SK-N-SH (cell line): Measurements from ENCODE around the gene DENND1A. TPM values are rescaled to one million over a fixed set of nuclear protein-coding genes. Genes with fewer than 3 reads are reported as not detected.

Experiments
- CTCF ChIA-PET: fragments of 300-600, 350-600 bp; formaldehyde crosslinking; extraction: SDS; loops from one replicate; lab custom pipeline; 2021; lab: Yijun Ruan, JAX
- POLR2A ChIA-PET: fragments of 350-600 bp; sonication (Branson Sonifier 250); formaldehyde crosslinking; extraction: SDS; loops from one replicate; lab custom pipeline; 2020; ENCODE audit warnings: antibody characterized with exemption, inconsistent platforms; lab: Yijun Ruan, JAX
- DNase-seq: peaks from one replicate; pipeline ENCODE4 v3.0.0; 2012
- H2AFZ ChIP-seq: fragments of 200-600 bp; sonication (generic); 2 replicates; pipeline ENCODE4 v1.8.1; 2016; ENCODE audit warnings: antibody characterized with exemption, mild to moderate bottlenecking, low read depth
- H3F3A ChIP-seq: fragments of 200-600 bp; sonication (generic); replicated peaks from 2 replicates; pipeline ENCODE3; 2016; ENCODE audit warnings: antibody characterized with exemption, mild to moderate bottlenecking; ENCODE audit not compliant: insufficient read depth
- H3K27ac ChIP-seq, 2 experiments: fragments of 200-500 bp in 1 of 2; fragments of 200-600 bp in 1 of 2; sonication (Bioruptor generic) in 1 of 2; sonication (generic), shearing (Covaris generic) in 1 of 2; 2 replicates each; pipeline versions ENCODE4 v1.5.1 to v1.6.1; 2014 to 2016; ENCODE audit warnings: low read depth in 2 of 2, inconsistent platforms in 1 of 2, low read length in 1 of 2, mild to moderate bottlenecking in 1 of 2, mixed read lengths in 1 of 2
- H3K27me3 ChIP-seq: fragments of 200-600 bp; sonication (generic), shearing (Covaris generic); 2 replicates; pipeline ENCODE4 v1.6.1; 2016; ENCODE audit warnings: mixed run types; ENCODE audit not compliant: insufficient read depth
- H3K36me3 ChIP-seq, 2 experiments: fragments of 200-500 bp in 1 of 2; fragments of 200-600 bp in 1 of 2; sonication (Bioruptor generic) in 1 of 2; sonication (generic) in 1 of 2; replicated peaks in 1 of 2; 2 replicates each; pipeline versions ENCODE3 to v1.5.1; 2014 to 2016; ENCODE audit warnings: low read length in 1 of 2, mild to moderate bottlenecking in 1 of 2; ENCODE audit not compliant: insufficient read depth in 2 of 2, control insufficient read depth in 1 of 2
- H3K4me1 ChIP-seq, 2 experiments: fragments of 200-500 bp in 1 of 2; fragments of 200-600 bp in 1 of 2; sonication (Bioruptor generic) in 1 of 2; sonication (generic), shearing (Covaris generic) in 1 of 2; 2 replicates each; pipeline versions ENCODE4 v1.5.1 to v1.6.1; 2014 to 2016; ENCODE audit warnings: low read depth in 1 of 2, low read length in 1 of 2, mixed run types in 1 of 2; ENCODE audit not compliant: insufficient read depth in 2 of 2, control insufficient read depth in 1 of 2
- H3K4me2 ChIP-seq: fragments of 200-600 bp; sonication (generic), shearing (Covaris generic); 2 replicates; pipeline ENCODE4 v1.6.1; 2017; ENCODE audit warnings: mixed run types
- H3K4me3 ChIP-seq, 2 experiments: fragments of 200-500 bp in 1 of 2; fragments of 200-600 bp in 1 of 2; sonication (Bioruptor generic) in 1 of 2; sonication (generic), shearing (Covaris generic) in 1 of 2; 2 replicates each; pipeline versions ENCODE4 v1.5.1 to v1.8.1; 2014 to 2016; ENCODE audit warnings: low read depth in 2 of 2, inconsistent platforms in 1 of 2, low read length in 1 of 2, mild to moderate bottlenecking in 1 of 2, mixed read lengths in 1 of 2, moderate library complexity in 1 of 2
- H3K79me2 ChIP-seq: fragments of 200-600 bp; sonication (generic); 2 replicates; pipeline ENCODE4 v1.8.1; 2017; ENCODE audit warnings: mild to moderate bottlenecking; ENCODE audit not compliant: insufficient read depth
- H3K9ac ChIP-seq: fragments of 200-600 bp; sonication (generic); 2 replicates; pipeline ENCODE4 v1.6.1; 2017; ENCODE audit warnings: mixed run types
- H3K9me2 ChIP-seq: fragments of 200-600 bp; sonication (generic); 2 replicates; pipeline ENCODE4 v1.6.1; 2017; ENCODE audit warnings: mixed run types
- H3K9me3 ChIP-seq: fragments of 200-600 bp; sonication (generic); 2 replicates; pipeline ENCODE4 v1.6.1; 2017; ENCODE audit warnings: mixed run types, mild to moderate bottlenecking, moderate library complexity
- H4K20me1 ChIP-seq: fragments of 200-600 bp; sonication (generic); 2 replicates; pipeline ENCODE4 v1.6.1; 2017; ENCODE audit warnings: mild to moderate bottlenecking, mixed run types; ENCODE audit not compliant: insufficient read depth
- CHD2 ChIP-seq: fragments of 150-350 bp; IDR thresholded peaks from 2 replicates; pipeline ENCODE4 v1.6.1; 2018; ENCODE audit warnings: low read length; ENCODE audit not compliant: partially characterized antibody
- EZH2phosphoT487 ChIP-seq: fragments of 200-600 bp; sonication (generic); IDR thresholded peaks from 2 replicates; pipeline ENCODE4 v1.6.1; 2017; ENCODE audit warnings: low read depth, mixed run types, mild to moderate bottlenecking, antibody characterized with exemption, moderate library complexity, borderline replicate concordance
- FOXJ3 ChIP-seq: sonication (generic); formaldehyde crosslinking; IDR thresholded peaks from 2 replicates; pipeline ENCODE4 v1.5.1; 2020; ENCODE audit warnings: mild to moderate bottlenecking, missing genetic modification reagents
- GABPA ChIP-seq: IDR thresholded peaks from 2 replicates; pipeline ENCODE4 v1.4.0; 2012; ENCODE audit warnings: low read depth, mild to moderate bottlenecking
- JUND ChIP-seq: IDR thresholded peaks from 2 replicates; pipeline ENCODE4 v1.4.0; 2012
- MXI1 ChIP-seq: IDR thresholded peaks from 2 replicates; pipeline ENCODE4 v1.6.1; 2012; ENCODE audit warnings: mild to moderate bottlenecking, low read depth, low read length, improper control_type of control experiment
- NFIC ChIP-seq: IDR thresholded peaks from 2 replicates; pipeline ENCODE4 v1.4.0; 2012; ENCODE audit warnings: borderline replicate concordance
- NRF1 ChIP-seq: IDR thresholded peaks from 2 replicates; pipeline ENCODE4 v1.6.1; 2012; ENCODE audit warnings: low read depth, mild to moderate bottlenecking, low read length
- PBX3 ChIP-seq: IDR thresholded peaks from 2 replicates; pipeline ENCODE4; 2012
- POLR2AphosphoS5 ChIP-seq: IDR thresholded peaks from 2 replicates; pipeline ENCODE4 v1.6.1; 2012; ENCODE audit warnings: low read depth, low read length
- RAD21 ChIP-seq: IDR thresholded peaks from 2 replicates; pipeline ENCODE4 v1.6.1; 2012; ENCODE audit warnings: mild to moderate bottlenecking, low read length
- RCOR1 ChIP-seq: fragments of 150-350 bp; IDR thresholded peaks from 2 replicates; pipeline ENCODE4 v1.6.1; 2017; ENCODE audit warnings: antibody characterized with exemption, low read length
- REST ChIP-seq: IDR thresholded peaks from 2 replicates; pipeline ENCODE4 v1.6.1; 2012; ENCODE audit warnings: mild to moderate bottlenecking, low read depth, low read length, moderate library complexity
- TCF12 ChIP-seq: IDR thresholded peaks from 2 replicates; pipeline ENCODE4 v1.4.0; 2012
- TEAD4 ChIP-seq: IDR thresholded peaks from 2 replicates; pipeline ENCODE4 v1.4.0; 2012; ENCODE audit warnings: mild to moderate bottlenecking, borderline replicate concordance; ENCODE audit not compliant: insufficient read depth
- USF1 ChIP-seq: IDR thresholded peaks from 2 replicates; pipeline ENCODE4 v1.4.0; 2012; ENCODE audit warnings: low read depth, borderline replicate concordance
- USF2 ChIP-seq: fragments of 150-350 bp; IDR thresholded peaks from 2 replicates; pipeline ENCODE4 v1.6.1; 2017; ENCODE audit warnings: antibody characterized with exemption, low read length, low read depth, borderline replicate concordance
- WGBS: methylation state at CpG from one replicate; pipeline ENCODE4 v1.1.6; 2017; ENCODE audit warnings: low lambda C conversion rate; 5-methylcytosine and 5-hydroxymethylcytosine counted together
- polyA plus RNA-seq, 3 experiments: library from polyadenylated mRNA; depleted of rRNA; stranded (reverse); fragments of >200 nt; gene quantifications; 2 replicates each; pipeline ENCODE4 v1.2.3, GENCODE V29; 2012
- TF ChIP-seq, protein P1 (sequence below): fragments of 200-600 bp; sonication (generic); IDR thresholded peaks from 2 replicates; pipeline ENCODE4 v1.6.1; 2017; ENCODE audit warnings: antibody characterized with exemption, mild to moderate bottlenecking, moderate library complexity
- TF ChIP-seq, protein P2 (sequence below): IDR thresholded peaks from 2 replicates; pipeline ENCODE4 v1.4.0; 2012; ENCODE audit warnings: low read depth
- TF ChIP-seq, protein P3 (sequence below): IDR thresholded peaks from 2 replicates; pipeline ENCODE4 v1.4.0; 2012; ENCODE audit warnings: low read depth, borderline replicate concordance

The DENND1A gene
- polyA plus RNA-seq, 1 of the 3 experiments (the other 2 are of a cell fraction), result 25.4 TPM

- no peak overlapping the region for H3K4me3 ChIP-seq
- H2AFZ ChIP-seq, result no peak overlapping the region
- DNase-seq, result no peak
- ChIA-PET POLR2A (no interaction called here), CTCF (interaction anchor here (1.7 kb wide), 1 partner anchor 13 kb away, joined by 6 read pairs; no protein-coding TSS in a partner anchor)
- H3K27me3 ChIP-seq, result no peaks in the 10 kb centered on the region
- no peaks in the 10 kb centered on the region for H3K79me2 ChIP-seq
- H3K9me3 ChIP-seq, result no peaks in the 10 kb centered on the region
- H4K20me1 ChIP-seq, result no peaks in the 10 kb centered on the region
- no peak overlapping the region for H3K9ac ChIP-seq
- H3K9me2 ChIP-seq, result no peaks in the 10 kb centered on the region
- no peaks in the 10 kb centered on the region for H3F3A ChIP-seq
- H3K27ac ChIP-seq, result no peak overlapping the region
- no peaks in the 10 kb centered on the region; a peak in 1 of 4 replicates for H3K4me1 ChIP-seq
- no peaks in the 10 kb centered on the region for H3K36me3 ChIP-seq
- H3K4me2 ChIP-seq, result no peak overlapping the region
- WGBS, result 97% methylated on average over 8 of the region's 8 CpGs
- TF ChIP-seq POLR2AphosphoS5, result no peak
- TF ChIP-seq, protein P1, sequence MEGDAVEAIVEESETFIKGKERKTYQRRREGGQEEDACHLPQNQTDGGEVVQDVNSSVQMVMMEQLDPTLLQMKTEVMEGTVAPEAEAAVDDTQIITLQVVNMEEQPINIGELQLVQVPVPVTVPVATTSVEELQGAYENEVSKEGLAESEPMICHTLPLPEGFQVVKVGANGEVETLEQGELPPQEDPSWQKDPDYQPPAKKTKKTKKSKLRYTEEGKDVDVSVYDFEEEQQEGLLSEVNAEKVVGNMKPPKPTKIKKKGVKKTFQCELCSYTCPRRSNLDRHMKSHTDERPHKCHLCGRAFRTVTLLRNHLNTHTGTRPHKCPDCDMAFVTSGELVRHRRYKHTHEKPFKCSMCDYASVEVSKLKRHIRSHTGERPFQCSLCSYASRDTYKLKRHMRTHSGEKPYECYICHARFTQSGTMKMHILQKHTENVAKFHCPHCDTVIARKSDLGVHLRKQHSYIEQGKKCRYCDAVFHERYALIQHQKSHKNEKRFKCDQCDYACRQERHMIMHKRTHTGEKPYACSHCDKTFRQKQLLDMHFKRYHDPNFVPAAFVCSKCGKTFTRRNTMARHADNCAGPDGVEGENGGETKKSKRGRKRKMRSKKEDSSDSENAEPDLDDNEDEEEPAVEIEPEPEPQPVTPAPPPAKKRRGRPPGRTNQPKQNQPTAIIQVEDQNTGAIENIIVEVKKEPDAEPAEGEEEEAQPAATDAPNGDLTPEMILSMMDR, result no peak
- TF ChIP-seq GABPA, result no peak
- TF ChIP-seq CHD2, result no peak
- no peak for TF ChIP-seq RCOR1
- TF ChIP-seq, protein P2, sequence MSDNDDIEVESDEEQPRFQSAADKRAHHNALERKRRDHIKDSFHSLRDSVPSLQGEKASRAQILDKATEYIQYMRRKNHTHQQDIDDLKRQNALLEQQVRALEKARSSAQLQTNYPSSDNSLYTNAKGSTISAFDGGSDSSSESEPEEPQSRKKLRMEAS, result no peak
- TF ChIP-seq, protein P3, sequence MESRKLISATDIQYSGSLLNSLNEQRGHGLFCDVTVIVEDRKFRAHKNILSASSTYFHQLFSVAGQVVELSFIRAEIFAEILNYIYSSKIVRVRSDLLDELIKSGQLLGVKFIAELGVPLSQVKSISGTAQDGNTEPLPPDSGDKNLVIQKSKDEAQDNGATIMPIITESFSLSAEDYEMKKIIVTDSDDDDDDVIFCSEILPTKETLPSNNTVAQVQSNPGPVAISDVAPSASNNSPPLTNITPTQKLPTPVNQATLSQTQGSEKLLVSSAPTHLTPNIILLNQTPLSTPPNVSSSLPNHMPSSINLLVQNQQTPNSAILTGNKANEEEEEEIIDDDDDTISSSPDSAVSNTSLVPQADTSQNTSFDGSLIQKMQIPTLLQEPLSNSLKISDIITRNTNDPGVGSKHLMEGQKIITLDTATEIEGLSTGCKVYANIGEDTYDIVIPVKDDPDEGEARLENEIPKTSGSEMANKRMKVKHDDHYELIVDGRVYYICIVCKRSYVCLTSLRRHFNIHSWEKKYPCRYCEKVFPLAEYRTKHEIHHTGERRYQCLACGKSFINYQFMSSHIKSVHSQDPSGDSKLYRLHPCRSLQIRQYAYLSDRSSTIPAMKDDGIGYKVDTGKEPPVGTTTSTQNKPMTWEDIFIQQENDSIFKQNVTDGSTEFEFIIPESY, result no peak
- no peak for TF ChIP-seq MXI1
- no peak for TF ChIP-seq TCF12
- TF ChIP-seq NRF1, result no peak
- TF ChIP-seq REST, result no peak
- TF ChIP-seq JUND, result no peak
- TF ChIP-seq PBX3, result no peak
- no peak for TF ChIP-seq FOXJ3 (CRISPR knock-in tag)
- TF ChIP-seq TEAD4, result no peak
- TF ChIP-seq EZH2phosphoT487, result no peak
- no peak for TF ChIP-seq NFIC
- TF ChIP-seq USF1, result no peak
- no peak for TF ChIP-seq USF2
- no peak for TF ChIP-seq RAD21
Observed at GRCh38 chr9:123480791-123481190, 449.1 kb downstream of the DENND1A start.
